Left lung (tissue), 10 donors: ENCODE data around the gene MRPL43. TPM values are rescaled to one million over a fixed set of nuclear protein-coding genes. Genes with fewer than 3 reads are reported as not detected.

ENCODE experiments used
- ATAC-seq: fragments of 200-7000 bp; cut with Tn5 transposase; one replicate; pipeline ENCODE4 v1.9.1; 2020; ENCODE audit warnings: moderate library complexity
- DNase-seq, 4 donors: peaks; one replicate each; pipeline ENCODE4 v3.0.0-alpha.2; 2013 to 2020
- H3K27ac ChIP-seq, 2 donors: fragments of 200-600 bp; sonication (generic) in 1 of 2; one replicate each; pipeline versions ENCODE4 v1.5.0 to v1.8.0; 2020 to 2021
- H3K27me3 ChIP-seq, 2 donors: fragments of 200-600 bp; sonication (generic) in 1 of 2; one replicate each; pipeline versions ENCODE4 v1.5.0 to v1.8.0; 2020 to 2021
- H3K36me3 ChIP-seq, 2 donors: fragments of 200-600 bp; sonication (generic) in 1 of 2; one replicate each; pipeline versions ENCODE4 v1.5.0 to v1.8.0; 2020 to 2021
- H3K4me1 ChIP-seq, 2 donors: fragments of 200-600 bp; one replicate each; pipeline ENCODE4 v1.8.0; 2021
- H3K4me3 ChIP-seq, 2 donors: fragments of 200-600 bp; sonication (generic) in 1 of 2; one replicate each; pipeline versions ENCODE4 v1.5.0 to v1.8.0; 2020 to 2021; ENCODE audit warnings: mild to moderate bottlenecking in 1 of 2
- H3K9me3 ChIP-seq, 2 donors: fragments of 200-600 bp; sonication (generic) in 1 of 2; one replicate each; pipeline versions ENCODE4 v1.5.0 to v1.8.0; 2020 to 2021
- CTCF ChIP-seq, 2 donors: fragments of 200-600 bp; sonication (generic) in 1 of 2; IDR thresholded peaks; one replicate each; pipeline versions ENCODE4 v1.5.0 to v1.8.0; 2021; ENCODE audit warnings: antibody characterized with exemption in 2 of 2
- intact Hi-C, 2 donors: fragments of 100-400 bp; cut with DNase I; formaldehyde crosslinking; loops; one replicate each; pipeline versions ENCODE4 v1.11.2 to v1.14.2; 2022
- polyA plus RNA-seq, 6 donors: library from polyadenylated mRNA; unstranded; fragments of 120-200 nt; gene quantifications; one replicate each; pipeline ENCODE4 v1.2.1, GENCODE V29; 2013; ENCODE audit not compliant: insufficient read length in 6 of 6
- total RNA-seq, 2 donors: library from RNA; stranded (reverse); fragmentation: NEBNext Ultra II Directional; extraction: Animal tissue kit (Norgen Biotek cat#: 25700); gene quantifications; one replicate each; pipeline ENCODE4 v1.2.1, GENCODE V29; 2021
- donor health status: DM: no; HTN: yes; CAD: no.
- donor health status: DM: no; HTN: no; CAD: no.

MRPL43 gene
- total and polyA plus RNA-seq, 8 donors: 55.0 to 103 (median 82.9) TPM

DNA sequence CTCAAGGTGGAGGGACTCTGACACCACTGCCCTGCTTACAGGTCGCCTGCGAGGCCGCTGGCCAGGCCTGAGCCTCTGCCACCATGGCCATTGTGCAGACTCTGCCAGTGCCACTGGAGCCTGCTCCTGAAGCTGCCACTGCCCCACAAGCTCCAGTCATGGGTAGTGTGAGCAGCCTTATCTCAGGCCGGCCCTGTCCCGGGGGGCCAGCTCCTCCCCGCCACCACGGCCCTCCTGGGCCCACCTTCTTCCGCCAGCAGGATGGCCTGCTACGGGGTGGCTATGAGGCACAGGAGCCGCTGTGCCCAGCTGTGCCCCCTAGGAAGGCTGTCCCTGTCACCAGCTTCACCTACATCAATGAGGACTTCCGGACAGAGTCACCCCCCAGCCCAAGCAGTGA lies 15.2 kb upstream of the MRPL43 start:
- intact Hi-C loops: no loop called here
- peaks cover 22 to 47% of the 10 kb centered on the region in 2 donors for H3K4me1 ChIP-seq
- peaks cover 3 to 52% of the 10 kb centered on the region in 2 donors for H3K36me3 ChIP-seq
- no peak for ATAC-seq
- no peak overlapping the region for H3K4me3 ChIP-seq
- peak in 1 of 4 donors; percentile 61 for DNase-seq
- no peaks in the 10 kb centered on the region for H3K9me3 ChIP-seq
- no peaks in the 10 kb centered on the region for H3K27me3 ChIP-seq
- peak overlapping the region; percentile 94 to 100 for H3K27ac ChIP-seq
- TF ChIP-seq CTCF (IDR thresholded peaks at IDR 0.05): no peak

DNA sequence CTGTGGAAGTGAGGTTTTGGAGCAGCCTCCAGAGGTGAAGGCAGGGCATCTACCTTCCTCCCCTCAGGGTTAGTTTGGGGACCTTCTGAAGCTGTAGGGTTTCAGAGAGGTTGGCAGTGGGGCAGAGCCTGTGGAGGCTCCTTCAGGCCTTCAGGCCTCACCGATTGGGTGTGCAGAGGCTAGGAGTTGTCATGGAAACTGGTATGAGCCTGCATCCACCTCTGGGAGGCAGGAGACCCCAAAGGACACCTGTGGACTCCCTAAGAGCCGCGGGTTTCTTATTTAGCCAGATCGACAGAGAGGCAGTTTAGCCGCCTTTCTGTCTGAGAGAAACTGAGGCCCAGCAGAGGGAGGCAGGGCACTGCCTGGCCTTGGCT lies 14.3 kb upstream of the MRPL43 start:
- Histone ChIP-seq H3K4me1 (peaks cover 24 to 46% of the 10 kb centered on the region in 2 donors), H3K4me3 (peak overlapping the region in 1 of 2 donors; percentile 90), H3K9me3 (no peaks in the 10 kb centered on the region), H3K27me3 (no peaks in the 10 kb centered on the region), H3K27ac (peak overlapping the region; percentile 94 to 100), H3K36me3 (peaks cover 3 to 43% of the 10 kb centered on the region in 2 donors)
- intact Hi-C loops: no loop called here
- DNase-seq (peak in 1 of 4 donors; percentile 2), ATAC-seq (no peak)
- no peak for TF ChIP-seq CTCF (IDR thresholded peaks at IDR 0.05)

DNA sequence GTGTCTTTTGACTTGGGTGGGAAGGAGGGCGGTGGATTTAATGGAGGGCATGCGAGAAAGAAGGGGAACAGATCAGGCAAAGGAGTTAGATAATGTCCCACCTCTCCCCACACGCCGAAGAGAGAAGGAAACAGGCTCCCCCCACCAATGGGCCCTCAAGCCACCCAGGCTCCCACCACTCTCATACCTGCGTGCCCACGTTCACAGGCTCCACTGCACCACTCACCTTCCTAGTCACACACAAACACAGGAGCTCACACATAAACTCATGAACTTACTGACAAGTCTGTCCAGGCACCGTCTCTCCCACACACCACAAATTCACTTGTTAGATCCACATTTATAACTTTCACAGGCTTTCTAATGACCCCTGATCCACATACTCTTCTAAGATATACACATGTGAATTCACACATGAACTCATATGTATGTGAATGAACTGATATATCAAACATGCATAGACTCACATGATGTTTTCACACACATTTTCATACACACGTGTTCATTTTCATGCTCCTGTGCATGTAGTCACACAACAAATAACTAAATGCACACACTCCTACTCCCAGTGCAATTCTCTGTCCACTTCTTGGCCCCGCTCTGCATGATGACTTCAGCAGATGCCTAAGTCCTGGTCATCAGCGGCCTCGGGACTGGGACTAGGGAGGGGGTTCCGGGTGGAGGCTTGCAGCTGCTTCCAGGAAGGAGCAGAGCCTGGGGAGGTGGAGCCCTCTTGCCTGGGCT lies 13.8 kb upstream of the MRPL43 start:
- H3K4me3 ChIP-seq: peak overlapping the region; percentile 54 to 90
- peaks cover 3 to 38% of the 10 kb centered on the region in 2 donors for H3K36me3 ChIP-seq
- DNase-seq (peak; percentile 79 to 94 (median 86)), ATAC-seq (peak; percentile 14)
- no peaks in the 10 kb centered on the region for H3K27me3 ChIP-seq
- no peak for TF ChIP-seq CTCF (IDR thresholded peaks at IDR 0.05)
- H3K9me3 ChIP-seq: no peaks in the 10 kb centered on the region
- intact Hi-C loops: no loop called here
- peak overlapping the region; percentile 94 to 100 for H3K27ac ChIP-seq
- H3K4me1 ChIP-seq: peaks cover 28 to 52% of the 10 kb centered on the region in 2 donors

- Histone ChIP-seq H3K36me3 (peaks cover 3 to 30% of the 10 kb centered on the region in 2 donors), H3K27me3 (no peaks in the 10 kb centered on the region), H3K9me3 (no peaks in the 10 kb centered on the region), H3K4me1 (peaks cover 28 to 52% of the 10 kb centered on the region in 2 donors), H3K27ac (peak overlapping the region; percentile 94 to 100), H3K4me3 (peak overlapping the region; percentile 54 to 90)
- DNase-seq: peak in 1 of 4 donors; percentile 46
- TF ChIP-seq CTCF (IDR thresholded peaks at IDR 0.05): no peak
- intact Hi-C loops: no loop called here
- no peak for ATAC-seq
Measured at GRCh38 chr10:101000127-101000914, 13.0 kb upstream of the MRPL43 start.

DNA sequence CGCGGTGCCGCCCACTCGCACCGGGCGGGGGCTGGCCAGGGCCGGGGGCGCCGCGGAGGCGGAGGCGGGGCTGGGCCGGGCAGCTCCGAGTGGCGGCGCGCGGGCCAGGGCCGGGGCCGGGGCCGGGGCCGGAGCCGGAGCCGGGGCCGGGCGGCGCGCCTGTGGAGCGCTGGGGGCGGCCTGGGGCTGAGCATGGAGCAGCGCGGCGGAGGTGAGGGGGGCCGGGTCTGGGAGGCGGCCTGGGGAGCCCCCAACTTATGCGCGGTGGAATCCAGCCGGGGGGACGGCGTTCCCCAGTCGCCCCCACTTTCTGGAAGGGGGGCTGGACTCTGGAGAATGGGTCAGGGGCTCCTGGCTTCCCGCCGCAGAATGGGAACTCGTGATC lies 12.4 kb upstream of the MRPL43 start, which contains the start of gene LZTS2:
Gene LZTS2, plus strand, starts transcription at position 67 of the 385 bp plus-strand sequence. CDS start 2,731 bp downstream, outside the sequence.
- no peak for DNase-seq
- no peaks in the 10 kb centered on the region for H3K9me3 ChIP-seq
- intact Hi-C loops: no loop called here
- no peaks in the 10 kb centered on the region for H3K27me3 ChIP-seq
- H3K4me3 ChIP-seq: peak within 1 kb of the TSS; percentile 60 to 90
- no peak for TF ChIP-seq CTCF (IDR thresholded peaks at IDR 0.05)
- no peak for ATAC-seq
- peak within 1 kb of the TSS; percentile 94 to 100 for H3K27ac ChIP-seq
- peaks cover 0 to 24% of the 10 kb centered on the region in 2 donors for H3K36me3 ChIP-seq
- H3K4me1 ChIP-seq: peaks cover 28 to 52% of the 10 kb centered on the region in 2 donors
